Skin epidermis (tissue), 12 donors: ENCODE results near the gene CLIP3.
A peak's percentile ranks its signal among the peaks of the same experiment; 100 is the strongest.
"Not testable (repeated sequence)": the region's sequence is repeated elsewhere in the genome, so short reads cannot be mapped to it uniquely, and the experiment has no call there.

Source experiments
- H3K27ac ChIP-seq, 21 experiments: fragments of 200-600 bp; sonication (generic) in 11 of 21; one replicate each; pipeline ENCODE4 v1.5.0; 2020; ENCODE audit warnings: mild to moderate bottlenecking in 3 of 21, inconsistent platforms in 2 of 21, moderate library complexity in 2 of 21
- H3K4me3 ChIP-seq, 7 experiments: fragments of 200-600 bp; sonication (generic) in 2 of 7; one replicate each; pipeline ENCODE4 v1.5.0; 2020; ENCODE audit warnings: inconsistent platforms in 2 of 7, mild to moderate bottlenecking in 2 of 7, moderate library complexity in 1 of 7

The CLIP3 gene

GRCh38 chr19:36032251-36033104 lies at the start of gene CLIP3:
Gene CLIP3, minus strand, starts transcription at chr19:36032873. Its CDS starts 516 bp downstream, at chr19:36032357.
- Histone ChIP-seq H3K4me3 (peak within 1 kb of the TSS; percentile 33 to 55 (median 39)), H3K27ac (peak within 1 kb of the TSS in 13 of 21 experiments; percentile 5 to 70 (median 56))

GRCh38 chr19:36081894-36082293 lies 49.2 kb upstream of the CLIP3 start:
- H3K4me3 ChIP-seq: no peak overlapping the region
- H3K27ac ChIP-seq: no peak overlapping the region

- Histone ChIP-seq H3K27ac (no peak overlapping the region), H3K4me3 (no peak overlapping the region)
Observed at GRCh38 chr19:36081385-36081784, 48.7 kb upstream of the CLIP3 start.

- H3K4me3 ChIP-seq: no peak overlapping the region
- no peak overlapping the region for H3K27ac ChIP-seq
Observed at GRCh38 chr19:36079389-36079945, 46.8 kb upstream of the CLIP3 start.

- H3K4me3 ChIP-seq: no peak overlapping the region
- H3K27ac ChIP-seq: no peak overlapping the region
Observed at GRCh38 chr19:36073121-36073876, 40.6 kb upstream of the CLIP3 start.

- Histone ChIP-seq H3K27ac (no peak overlapping the region), H3K4me3 (no peak overlapping the region)
Observed at GRCh38 chr19:36072081-36072480, 39.4 kb upstream of the CLIP3 start.

- not testable (repeated sequence) for H3K27ac ChIP-seq, H3K4me3 ChIP-seq
Observed at GRCh38 chr19:36068810-36069499, 36.3 kb upstream of the CLIP3 start.

GRCh38 chr19:36067681-36068080 lies 35.0 kb upstream of the CLIP3 start:
- H3K4me3 ChIP-seq: no peak overlapping the region
- no peak overlapping the region for H3K27ac ChIP-seq

GRCh38 chr19:36064826-36065225 lies 32.2 kb upstream of the CLIP3 start:
- Histone ChIP-seq H3K4me3 (no peak overlapping the region), H3K27ac (no peak overlapping the region)

- Histone ChIP-seq H3K27ac (no peak overlapping the region), H3K4me3 (no peak overlapping the region)
Observed at GRCh38 chr19:36061367-36061766, 28.7 kb upstream of the CLIP3 start.

- H3K4me3 ChIP-seq: no peak overlapping the region
- no peak overlapping the region for H3K27ac ChIP-seq
Observed at GRCh38 chr19:36060430-36060829, 27.8 kb upstream of the CLIP3 start.

- Histone ChIP-seq H3K27ac (no peak overlapping the region), H3K4me3 (no peak overlapping the region)
Observed at GRCh38 chr19:36059180-36059910, 26.7 kb upstream of the CLIP3 start.

- Histone ChIP-seq H3K4me3 (no peak overlapping the region), H3K27ac (no peak overlapping the region)
Observed at GRCh38 chr19:36058481-36059179, 26.0 kb upstream of the CLIP3 start.

- H3K27ac ChIP-seq: peak within 1 kb of the TSS in 20 of 21 experiments; percentile 77 to 96 (median 88)
- H3K4me3 ChIP-seq: peak within 1 kb of the TSS; percentile 56 to 78 (median 65)
Observed at GRCh38 chr19:36054733-36055686, 22.3 kb upstream of the CLIP3 start, which contains the start of gene WDR62. Gene WDR62, plus strand, starts transcription at chr19:36054897. Its CDS starts 75 bp downstream, at chr19:36054972.

GRCh38 chr19:36054119-36054732 lies 21.6 kb upstream of the CLIP3 start, which contains the start of gene THAP8:
Gene THAP8, minus strand, starts transcription at chr19:36054285. Its CDS starts 68 bp downstream, at chr19:36054217.
- H3K4me3 ChIP-seq: peak within 1 kb of the TSS; percentile 56 to 78 (median 65)
- H3K27ac ChIP-seq: peak within 1 kb of the TSS in 20 of 21 experiments; percentile 77 to 96 (median 88)

- no peak overlapping the region for H3K27ac ChIP-seq
- no peak overlapping the region for H3K4me3 ChIP-seq
Observed at GRCh38 chr19:36051637-36052036, 19.0 kb upstream of the CLIP3 start.

- H3K4me3 ChIP-seq: no peak overlapping the region
- H3K27ac ChIP-seq: no peak overlapping the region
Observed at GRCh38 chr19:36051236-36051635, 18.6 kb upstream of the CLIP3 start.
